Measurements from ENCODE around the gene ZNF500. TPM values are rescaled to one million over a fixed set of nuclear protein-coding genes. Genes with fewer than 3 reads are reported as not detected.

Gene ZNF500
- total RNA-seq, 1 donor from 2014 or later: 4.8 TPM

DNA sequence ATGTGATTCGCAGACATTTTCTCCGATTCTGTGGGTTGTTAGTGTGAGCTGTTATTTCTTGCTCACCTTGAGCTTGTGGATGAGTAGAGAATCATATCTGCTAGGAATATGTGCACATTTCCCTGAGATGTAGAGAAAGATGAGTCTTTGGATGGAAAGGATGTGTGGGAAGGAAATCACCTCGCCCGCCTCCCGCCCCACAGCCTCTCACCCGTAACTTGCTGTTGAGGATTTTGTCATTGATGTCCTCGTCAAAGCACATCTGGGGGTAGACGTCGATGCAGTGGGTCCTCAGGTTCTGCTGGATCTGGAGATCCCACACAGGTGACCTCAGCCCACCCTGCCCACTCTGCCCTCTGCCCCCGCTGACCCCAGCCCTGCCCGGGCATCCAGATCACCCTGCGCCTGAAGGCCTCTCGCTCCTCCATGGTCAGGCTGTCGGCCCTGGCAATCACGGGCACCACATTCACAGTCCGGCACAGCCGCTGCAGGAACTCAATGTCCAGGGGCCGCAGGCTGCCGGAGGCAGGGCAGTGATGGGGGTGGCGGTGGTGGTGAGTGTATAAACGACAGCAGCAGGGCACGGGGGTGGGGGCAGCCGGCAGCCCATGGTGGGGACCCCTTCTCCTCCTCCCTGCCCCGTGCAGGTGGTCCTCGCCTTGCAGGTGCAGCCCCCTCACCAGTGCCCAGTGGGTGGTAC is 16.4 kb upstream of the ZNF500 start:
- intact Hi-C loops (cut with DNase I): no loop called here
- DNase-seq (no peak), ATAC-seq (ENCODE audit: poor library complexity) (no peak)

DNA sequence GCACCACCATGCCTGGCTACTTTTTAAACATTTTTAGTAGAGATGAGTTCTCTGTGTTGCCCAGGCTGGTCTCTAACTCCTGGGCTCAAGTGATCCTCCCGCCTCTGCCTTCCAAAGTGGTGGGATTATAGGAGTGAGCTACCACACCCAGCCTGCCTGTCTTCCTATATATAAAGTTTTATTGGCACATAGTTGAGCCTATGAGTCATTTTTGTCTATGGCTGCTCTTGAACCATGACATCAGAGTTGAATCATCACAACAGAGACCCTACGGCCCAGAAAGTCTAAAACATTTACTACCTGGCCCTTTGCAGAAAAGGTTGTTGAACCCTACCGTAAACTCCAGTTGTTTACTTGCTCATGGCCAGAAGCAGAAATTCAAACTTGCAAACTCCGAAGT is 13.3 kb upstream of the ZNF500 start:
- no peak for DNase-seq
- ATAC-seq (ENCODE audit: poor library complexity): no peak
- intact Hi-C loops (cut with DNase I): no loop called here

DNA sequence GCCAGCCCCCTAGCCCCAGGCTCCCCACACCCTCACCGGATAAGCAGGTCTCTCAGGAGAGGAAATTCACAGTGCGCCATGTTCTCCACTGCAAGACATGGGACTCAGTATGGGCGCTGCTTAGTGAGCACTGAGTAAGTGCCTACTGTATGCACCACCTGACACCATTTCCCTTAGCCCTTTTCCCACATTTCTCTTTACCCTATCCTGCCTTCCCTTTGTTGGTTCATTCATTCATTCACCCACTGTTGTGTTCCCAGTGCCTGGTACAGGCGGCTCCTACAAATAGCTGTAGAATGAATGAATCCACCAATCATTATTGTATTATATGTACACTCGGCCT is 11.1 kb upstream of the ZNF500 start:
- ATAC-seq (ENCODE audit: poor library complexity): no peak
- intact Hi-C loops (cut with DNase I): no loop called here
- no peak for DNase-seq

DNA sequence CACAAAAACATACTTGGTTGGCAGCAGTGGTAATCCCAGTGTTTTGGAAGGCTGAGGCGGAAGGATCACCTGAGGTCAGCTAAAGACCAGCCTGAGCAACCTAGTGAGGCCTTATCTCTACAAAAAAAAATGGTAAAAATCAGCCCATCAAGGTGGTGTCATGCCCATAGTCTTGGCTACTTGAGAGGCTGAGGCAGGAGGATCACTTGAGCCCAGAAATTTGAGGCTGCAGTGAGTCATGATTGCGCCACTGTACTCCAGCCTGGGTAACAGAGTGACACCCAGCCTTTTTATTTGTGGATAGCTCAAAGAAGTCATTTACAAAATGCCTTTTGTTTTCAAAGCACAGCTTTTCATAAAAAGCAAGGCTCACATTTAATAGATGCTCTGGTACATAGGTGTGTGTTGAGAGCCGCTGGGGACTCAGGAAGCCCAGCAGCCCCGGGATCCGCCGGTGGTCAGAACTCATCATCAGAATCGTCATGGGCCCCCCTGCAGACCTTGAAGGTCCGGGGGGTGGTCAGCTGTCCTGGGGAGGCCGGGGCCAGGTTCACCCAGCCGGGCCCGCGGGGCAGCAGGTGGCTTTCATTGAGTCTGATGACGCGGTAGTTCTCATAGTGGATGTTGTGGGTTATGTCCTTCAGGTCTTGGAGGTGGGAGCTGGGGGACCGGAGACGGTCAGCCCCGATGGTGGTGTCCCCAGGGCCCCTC is 10.5 kb upstream of the ZNF500 start:
- no peak for DNase-seq
- intact Hi-C loops (cut with DNase I): no loop called here
- no peak for ATAC-seq (ENCODE audit: poor library complexity)

DNA sequence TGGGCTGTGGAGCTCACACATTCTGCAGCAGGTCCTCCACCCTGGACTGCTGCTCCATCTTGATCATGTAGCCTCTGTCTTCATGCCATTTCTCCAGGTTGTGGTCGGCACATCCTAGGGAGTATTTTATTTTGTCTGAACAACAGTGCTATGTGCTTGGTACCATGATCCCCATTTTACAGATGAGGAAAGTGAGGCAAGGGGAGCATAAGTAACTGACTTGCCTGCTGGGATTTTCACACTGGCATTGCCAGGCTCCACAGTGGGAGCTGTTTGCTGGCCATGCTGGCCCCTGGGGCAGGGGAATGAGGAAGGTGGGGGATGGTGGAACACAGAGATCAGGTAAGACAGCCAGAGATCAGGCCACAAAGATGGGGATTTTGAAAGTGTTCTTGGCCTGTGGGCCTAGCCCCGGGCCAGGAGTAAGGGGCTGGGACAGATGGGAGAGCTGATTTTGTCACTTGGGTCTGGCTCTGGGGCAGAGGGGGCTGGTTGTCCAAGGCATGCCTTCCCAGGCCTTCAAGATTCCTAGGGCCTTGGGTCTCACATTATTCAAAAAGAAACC is 9.3 kb upstream of the ZNF500 start:
- no peak for ATAC-seq (ENCODE audit: poor library complexity)
- no peak for DNase-seq
- intact Hi-C loops (cut with DNase I): no loop called here

DNA sequence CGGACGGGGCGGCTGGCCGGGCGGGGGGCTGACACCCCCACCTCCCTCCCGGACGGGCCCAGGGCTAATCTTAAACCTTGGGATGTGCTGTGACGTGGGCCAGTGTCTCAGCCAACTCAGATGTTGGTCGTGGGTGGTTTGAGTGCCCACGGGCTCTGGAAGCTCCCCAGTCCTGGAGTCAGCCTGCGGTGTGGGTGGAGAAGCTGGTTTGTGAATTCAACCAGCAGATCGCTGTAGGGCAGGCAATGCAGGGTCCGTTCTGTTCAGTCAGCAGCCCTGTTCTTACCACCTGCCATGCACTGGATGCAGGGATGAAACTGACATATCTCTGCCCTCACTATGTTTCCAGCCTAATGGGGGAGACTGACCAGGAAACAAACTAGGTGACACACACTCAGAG is 8.0 kb upstream of the ZNF500 start:
- DNase-seq: no peak
- intact Hi-C loops (cut with DNase I): no loop called here
- no peak for ATAC-seq (ENCODE audit: poor library complexity)

DNA sequence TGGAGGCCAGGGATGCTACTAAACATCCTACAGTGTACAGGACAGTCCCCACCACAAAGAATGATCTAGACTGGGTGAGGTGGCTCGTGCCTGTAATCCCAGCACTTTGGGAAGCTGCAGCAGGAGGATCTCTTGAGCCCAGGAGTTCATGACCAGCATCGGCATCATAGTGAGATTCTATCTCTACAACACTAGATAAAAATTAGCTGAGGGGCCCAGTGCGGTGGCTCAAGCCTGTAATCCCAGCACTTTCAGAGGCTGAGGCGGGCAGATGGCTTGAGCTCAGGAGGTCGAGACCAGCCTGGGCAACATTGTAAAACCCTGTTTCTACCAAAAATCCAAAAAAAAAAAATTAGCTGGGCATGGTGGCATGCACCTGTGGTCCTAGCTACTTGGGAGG is 5.4 kb upstream of the ZNF500 start:
- ATAC-seq (ENCODE audit: poor library complexity) (no peak), DNase-seq (no peak)
- intact Hi-C loops (cut with DNase I): no loop called here

DNA sequence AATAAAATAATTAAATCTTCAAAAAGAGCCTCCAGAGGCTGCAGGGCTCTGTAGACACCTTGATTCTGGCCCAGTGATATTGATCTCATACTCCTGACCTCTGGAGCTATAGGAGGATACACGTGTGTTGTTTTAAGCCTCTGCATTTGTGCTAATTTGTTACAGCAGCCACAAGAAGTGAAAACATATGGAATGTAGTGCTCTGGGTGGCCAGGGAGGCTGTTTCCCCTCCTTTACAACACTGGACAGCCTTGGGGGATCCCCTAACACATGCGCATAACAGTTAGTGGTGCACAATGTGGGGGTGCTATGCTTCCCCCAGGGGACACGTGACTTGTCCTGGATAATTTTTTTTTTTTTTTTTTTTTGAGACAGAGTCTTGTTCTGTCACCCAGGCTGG is 4.7 kb upstream of the ZNF500 start:
- DNase-seq: no peak
- intact Hi-C loops (cut with DNase I): no loop called here
- ATAC-seq (ENCODE audit: poor library complexity): no peak

DNA sequence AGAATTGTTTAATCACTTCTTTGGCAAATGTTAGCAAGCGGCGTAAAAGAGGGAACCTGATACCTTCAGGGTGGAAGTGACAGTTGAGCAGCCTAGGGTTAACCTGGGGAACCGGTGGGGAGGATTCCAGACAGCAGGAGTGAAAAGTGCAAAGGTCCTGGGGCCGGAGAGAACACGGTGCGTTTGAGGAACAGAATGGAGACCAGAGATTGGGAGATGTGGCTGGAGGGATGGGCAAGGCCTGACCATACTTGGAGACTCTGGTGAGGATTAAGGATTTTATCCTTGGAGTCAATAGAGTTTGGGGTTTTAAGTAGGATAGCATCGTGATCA is 2.3 kb upstream of the ZNF500 start:
- intact Hi-C loops (cut with DNase I): no loop called here
- ATAC-seq (ENCODE audit: poor library complexity) (no peak), DNase-seq (no peak)

DNA sequence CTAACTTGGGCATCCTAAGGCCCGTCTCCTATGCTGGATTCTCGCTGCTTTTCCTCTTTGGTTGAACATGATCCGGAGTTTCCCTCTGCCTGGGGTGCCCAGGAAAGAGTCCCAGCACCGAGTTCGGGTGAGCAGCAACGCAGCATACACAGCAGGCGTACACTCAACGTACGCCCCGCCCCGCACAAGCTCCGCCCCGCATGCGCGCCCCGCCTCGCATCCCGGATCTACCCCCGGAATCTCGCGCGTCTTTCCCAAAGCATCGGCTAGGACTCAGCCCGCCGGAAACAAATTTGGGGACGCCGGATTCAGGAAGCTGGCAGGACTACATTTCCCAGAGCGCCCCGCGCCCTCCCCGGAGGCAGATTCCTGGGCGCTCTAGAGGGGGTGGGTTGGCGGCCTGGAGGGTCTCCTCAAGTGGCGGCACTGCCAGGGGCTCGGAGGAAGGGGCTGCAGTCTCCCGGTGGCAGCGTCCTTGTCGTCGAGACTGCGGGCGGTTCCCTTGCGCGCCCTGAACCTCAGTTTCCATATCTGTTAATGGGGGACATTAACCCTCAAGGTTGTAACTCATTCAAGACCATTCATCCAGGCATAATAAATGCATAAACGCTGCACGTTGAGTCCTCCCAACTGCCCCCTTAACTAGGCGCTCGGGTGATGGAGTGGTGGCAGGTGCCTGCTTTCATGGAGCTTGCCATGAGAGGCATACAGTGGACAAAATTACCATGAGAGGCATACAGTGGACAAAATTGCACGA is 1.8 kb upstream of the ZNF500 start:
- peak; percentile 95 for ATAC-seq (ENCODE audit: poor library complexity)
- intact Hi-C loops (cut with DNase I): no loop called here

DNA sequence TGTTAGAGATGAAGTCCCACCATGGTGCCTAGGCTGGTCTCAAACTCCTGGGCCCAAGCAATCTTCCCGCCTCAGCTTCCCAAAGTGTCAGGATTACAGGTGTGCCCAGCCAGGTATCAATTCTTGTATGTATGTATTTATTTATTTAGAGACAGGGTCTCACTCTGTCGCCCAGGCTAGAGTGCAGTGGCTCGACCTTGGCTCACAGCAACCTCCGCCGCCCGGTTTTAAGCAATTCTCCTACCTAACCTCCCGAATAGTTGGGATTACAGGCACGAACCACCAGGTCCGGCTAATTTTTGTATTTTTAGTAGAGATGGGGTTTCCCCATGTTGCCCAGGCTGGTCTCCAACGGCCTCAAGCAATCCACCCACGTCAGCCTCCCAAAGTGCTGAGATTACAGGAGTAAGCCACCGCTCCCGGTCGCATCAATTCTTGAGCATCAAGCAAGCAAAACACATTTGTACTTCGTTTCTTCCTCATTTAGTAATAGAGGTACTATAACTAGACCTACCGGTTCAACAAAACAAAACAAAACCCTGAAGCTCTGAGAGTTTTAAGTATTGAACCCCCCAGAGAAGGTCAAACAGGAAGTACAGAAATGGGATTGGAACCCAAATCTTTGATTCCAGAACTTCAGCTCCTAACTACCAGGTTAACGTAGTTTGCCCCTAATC is 1.0 kb upstream of the ZNF500 start:
- intact Hi-C loops (cut with DNase I): no loop called here
- ATAC-seq (ENCODE audit: poor library complexity) (no peak), DNase-seq (no peak)

More for the DNA sequence above, 1.8 kb upstream of the ZNF500 start:
- DNase-seq: peak; percentile 98

DNA sequence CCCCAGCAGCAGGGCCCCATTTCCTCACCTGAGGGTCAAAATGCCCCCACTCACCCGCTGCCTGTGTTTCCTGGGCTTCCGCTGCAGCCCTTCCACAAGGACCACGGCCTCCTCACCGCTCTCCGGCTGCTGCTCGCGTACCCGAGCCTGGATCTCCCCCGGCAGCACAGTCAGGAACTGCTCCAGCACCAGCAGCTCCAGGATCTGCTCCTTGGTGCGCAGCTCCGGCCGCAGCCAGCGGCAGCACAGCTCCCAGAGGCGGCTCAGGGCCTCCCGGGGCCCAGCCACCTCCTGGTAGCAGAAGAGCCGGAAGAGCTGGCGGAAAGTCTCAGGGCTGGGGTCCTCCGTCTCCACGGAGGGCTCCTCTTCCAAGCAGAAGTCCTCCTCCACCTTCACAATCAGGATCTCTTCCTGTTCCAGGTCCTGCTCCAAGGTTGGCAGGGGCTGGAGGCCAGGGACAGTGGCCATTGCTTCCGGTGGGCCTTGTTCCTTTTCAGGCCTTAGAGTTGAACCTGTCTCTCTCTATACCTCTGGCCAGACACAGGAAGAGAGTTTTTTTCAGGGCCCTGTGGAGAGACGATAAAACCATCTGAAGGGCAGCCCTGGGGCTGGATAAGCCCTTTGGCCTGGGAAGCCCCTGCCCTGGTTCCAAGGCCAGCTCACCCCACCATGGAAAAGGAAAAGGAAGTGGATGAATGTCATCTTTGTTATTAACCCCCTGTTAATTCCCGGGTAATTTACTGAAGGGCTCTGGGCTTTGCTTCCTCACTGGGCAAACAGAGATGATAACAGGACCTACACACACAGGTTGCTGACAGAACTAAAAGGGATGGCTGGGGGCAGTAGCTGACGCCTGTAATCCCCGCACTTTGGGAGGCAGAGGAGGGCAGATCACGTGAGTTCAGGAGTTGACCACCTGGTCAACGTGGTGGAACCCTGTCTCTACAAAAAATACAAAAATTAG is 1.2 kb downstream of the ZNF500 start:
- DNase-seq (no peak), ATAC-seq (ENCODE audit: poor library complexity) (no peak)
- intact Hi-C loops (cut with DNase I): no loop called here

DNA sequence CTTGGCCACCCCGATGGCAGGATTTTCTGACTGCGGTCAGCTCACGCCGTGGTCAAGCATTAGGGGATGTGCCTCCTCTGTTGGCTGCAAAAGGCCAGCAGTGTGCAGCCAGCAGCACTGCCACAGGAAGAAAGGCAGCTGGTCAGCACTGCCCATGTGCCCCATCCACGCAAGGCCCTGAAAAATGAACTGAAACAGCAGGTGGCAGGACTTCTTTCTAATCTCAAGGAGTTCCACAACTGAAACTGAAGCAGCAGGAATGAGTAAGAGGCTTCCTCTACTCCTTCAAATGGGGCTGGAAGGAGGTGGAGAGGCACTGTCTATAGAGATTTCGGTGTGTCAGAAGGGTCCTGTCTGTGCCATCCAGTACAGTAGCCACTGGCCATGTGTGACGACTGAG is 3.2 kb downstream of the ZNF500 start:
- no peak for DNase-seq
- ATAC-seq (ENCODE audit: poor library complexity): no peak
- intact Hi-C loops (cut with DNase I): no loop called here

DNA sequence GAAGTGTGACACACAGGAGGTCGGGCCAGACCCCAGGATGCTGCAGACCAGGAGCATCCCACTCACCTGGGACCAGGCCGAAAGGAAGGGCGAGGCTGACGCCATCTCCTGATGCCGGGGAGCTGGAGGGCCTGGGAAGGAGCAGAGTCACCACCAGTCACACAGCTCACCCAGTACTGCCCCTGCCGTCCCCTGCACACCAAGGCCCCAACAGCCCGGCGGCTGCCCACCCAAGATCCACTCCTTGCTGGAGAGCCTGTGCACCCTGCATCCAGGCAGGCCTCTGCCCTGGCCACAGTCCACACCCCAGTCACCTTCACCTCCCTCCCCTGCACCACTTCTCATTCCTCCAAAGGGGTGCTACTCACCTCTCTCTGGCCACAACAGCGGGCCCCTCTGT is 4.8 kb downstream of the ZNF500 start:
- intact Hi-C loops (cut with DNase I): no loop called here
- no peak for DNase-seq
- no peak for ATAC-seq (ENCODE audit: poor library complexity)

DNA sequence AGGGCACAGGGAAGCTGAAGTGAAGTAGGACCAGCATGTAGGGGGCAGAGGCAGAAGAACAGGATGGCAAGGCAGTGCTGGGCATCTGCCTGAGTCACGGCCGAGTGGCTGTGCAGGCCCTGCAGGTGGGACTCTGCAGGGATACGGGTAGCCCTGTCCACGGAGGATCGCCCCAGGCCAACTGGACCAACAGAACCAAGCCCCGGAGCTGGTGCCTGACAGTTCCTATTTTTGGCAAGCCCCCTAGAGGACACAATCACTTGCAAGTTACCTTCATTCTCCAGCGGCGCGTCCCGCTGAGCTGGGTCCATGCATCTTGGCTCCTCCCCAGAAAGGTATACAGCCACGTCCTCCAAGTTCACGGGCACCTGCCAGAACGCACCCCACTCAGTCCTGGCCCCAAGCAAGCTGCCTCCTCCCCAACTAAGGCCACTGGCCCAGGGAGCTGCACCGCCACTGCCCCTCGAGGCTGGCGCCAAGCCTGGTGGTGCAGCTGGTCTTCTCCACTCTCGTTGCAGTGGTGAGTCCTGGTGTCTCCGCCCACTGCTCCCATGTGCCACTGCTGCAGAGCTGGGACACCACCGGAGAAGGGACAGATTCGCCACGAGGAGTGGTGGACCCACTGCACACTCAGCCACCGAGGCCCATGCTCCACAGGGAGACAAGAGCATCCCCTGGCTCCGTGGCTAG is 6.6 kb downstream of the ZNF500 start:
- DNase-seq (no peak), ATAC-seq (ENCODE audit: poor library complexity) (no peak)
- intact Hi-C loops (cut with DNase I): no loop called here

DNA sequence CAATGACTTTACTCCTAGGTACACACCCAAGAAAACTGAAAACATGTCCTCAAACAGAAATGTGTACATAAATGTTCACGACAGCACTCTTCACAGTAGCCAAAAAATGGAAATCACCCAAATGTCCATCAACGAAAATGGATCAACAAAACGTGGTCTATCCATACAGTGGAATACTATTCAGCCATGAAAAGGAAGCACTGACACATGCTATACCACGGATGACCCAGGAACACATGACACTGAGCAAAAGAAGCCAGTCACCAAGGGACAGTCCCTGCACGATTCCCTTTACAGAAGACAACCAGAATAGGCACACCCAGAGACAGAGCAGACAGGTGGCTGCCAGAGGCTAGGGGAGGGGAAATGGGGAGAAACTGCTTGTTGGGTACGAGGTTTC is 11.3 kb downstream of the ZNF500 start:
- intact Hi-C loops (cut with DNase I): no loop called here
- no peak for DNase-seq
- ATAC-seq (ENCODE audit: poor library complexity): no peak

DNA sequence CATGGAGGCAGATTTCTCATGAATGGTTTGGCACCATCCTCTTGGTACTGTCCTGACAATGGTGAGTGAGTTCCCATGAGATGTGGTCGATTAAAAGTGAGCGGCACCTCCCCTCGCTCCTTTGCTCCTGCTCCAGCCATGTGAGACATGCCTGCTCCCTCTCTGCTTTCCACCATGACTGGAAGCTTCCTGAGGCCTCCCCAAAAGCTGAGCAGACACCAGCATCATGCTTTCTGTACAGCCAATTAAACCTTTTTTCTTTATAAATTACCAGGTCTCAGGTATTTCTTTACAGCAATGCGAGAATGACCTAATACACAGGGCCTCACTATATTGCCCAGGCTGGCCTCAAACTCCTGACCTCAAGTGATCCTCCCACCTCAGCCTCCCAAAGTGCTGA is 12.1 kb downstream of the ZNF500 start:
- intact Hi-C loops (cut with DNase I): no loop called here
- ATAC-seq (ENCODE audit: poor library complexity): no peak
- no peak for DNase-seq

DNA sequence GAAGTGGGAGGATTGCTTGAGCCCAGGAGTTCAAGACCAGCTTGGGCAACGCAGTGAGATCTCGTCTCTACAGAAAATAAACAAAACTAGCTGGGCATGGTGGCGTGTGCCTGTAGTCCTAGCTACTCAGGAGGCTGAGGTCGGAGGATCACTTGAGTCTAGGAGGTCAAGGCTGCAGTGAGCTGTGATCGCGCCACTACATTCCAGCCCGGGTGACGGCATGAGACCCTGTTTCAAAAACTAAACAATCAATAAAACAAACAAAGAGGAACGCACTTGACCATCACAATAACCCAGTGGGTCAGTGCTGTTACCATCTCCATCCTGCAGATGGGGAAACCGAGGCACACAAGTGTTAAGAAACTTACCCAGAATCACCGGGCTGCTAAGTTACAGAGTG is 13.7 kb downstream of the ZNF500 start:
- ATAC-seq (ENCODE audit: poor library complexity): no peak
- no peak for DNase-seq
- intact Hi-C loops (cut with DNase I): no loop called here

All from Right ventricle myocardium superior (tissue), 1 donor.